PC-3 (cell line): ENCODE measurements around the gene NHSL1. TPM values are rescaled to one million over a fixed set of nuclear protein-coding genes. Genes with fewer than 3 reads are reported as not detected.

Experiments used
- ATAC-seq: fragments of 200-7000 bp; cut with Tn5 transposase; 2 replicates; pipeline ENCODE4 v1.9.1; 2020; ENCODE audit warnings: mild to moderate bottlenecking, moderate library complexity
- BruUV-seq: library from RNA; stranded (reverse); fragments of 400-500 nt; replicated peaks from 2 replicates; lab custom pipeline; 2021; lab: Mats Ljungman, UMichigan
- CTCF ChIA-PET: fragments of 300-600 bp; sonication (Branson Sonifier 250); formaldehyde crosslinking; loops from one replicate; lab custom pipeline; 2022; ENCODE audit warnings: antibody characterized with exemption; lab: Charles Lee
- POLR2A ChIA-PET: fragments of 300-600 bp; sonication (Branson Sonifier 250); formaldehyde crosslinking; loops from one replicate; lab custom pipeline; 2022; ENCODE audit warnings: antibody characterized with exemption; ENCODE audit not compliant: unreplicated experiment; lab: Charles Lee
- DNase-seq: peaks from one replicate; pipeline ENCODE4 v3.0.0-alpha.2; 2015
- H2AFZ ChIP-seq: fragments of 300-600 bp; sonication (generic); 2 replicates; pipeline ENCODE4 v1.6.0; 2016; ENCODE audit warnings: antibody characterized with exemption, low read length
- H3F3A ChIP-seq: fragments of 300-600 bp; sonication (generic); one replicate; pipeline ENCODE4 v1.6.0; 2017; ENCODE audit warnings: antibody characterized with exemption, low read length, control low read depth, mild to moderate bottlenecking; ENCODE audit not compliant: unreplicated experiment
- H3K27ac ChIP-seq: fragments of 300-600 bp; sonication (generic); 2 replicates; pipeline ENCODE4 v1.5.1; 2016; ENCODE audit warnings: mild to moderate bottlenecking, low read length
- H3K27me3 ChIP-seq: fragments of 300-600 bp; sonication (generic); 2 replicates; pipeline ENCODE4 v1.6.1; 2016; ENCODE audit warnings: low read length, mixed read lengths
- H3K36me3 ChIP-seq: fragments of 300-600 bp; sonication (generic); 2 replicates; pipeline ENCODE4 v1.6.1; 2016; ENCODE audit warnings: low read depth, mixed run types, low read length, mixed read lengths
- H3K4me1 ChIP-seq: fragments of 300-600 bp; sonication (generic); 2 replicates; pipeline ENCODE4 v1.5.1; 2016; ENCODE audit warnings: low read length; ENCODE audit not compliant: insufficient read depth
- H3K4me2 ChIP-seq: fragments of 300-600 bp; sonication (generic); 2 replicates; pipeline ENCODE4 v1.6.0; 2016; ENCODE audit warnings: low read length
- H3K4me3 ChIP-seq: fragments of 300-600 bp; sonication (generic); 2 replicates; pipeline ENCODE4 v1.5.1; 2016; ENCODE audit warnings: mild to moderate bottlenecking, low read length, mixed read lengths
- H3K79me2 ChIP-seq: fragments of 300-600 bp; sonication (generic); 2 replicates; pipeline ENCODE4 v1.6.1; 2017; ENCODE audit warnings: low read length, mixed read lengths
- H3K9ac ChIP-seq: fragments of 300-600 bp; sonication (generic); 2 replicates; pipeline ENCODE4 v1.6.0; 2016; ENCODE audit warnings: mild to moderate bottlenecking, low read length
- H3K9me2 ChIP-seq: fragments of 300-600 bp; sonication (generic); replicated peaks from 2 replicates; pipeline ENCODE4 v1.6.1; 2016; ENCODE audit warnings: mixed run types, low read length, mixed read lengths
- H3K9me3 ChIP-seq: fragments of 300-600 bp; sonication (generic); 2 replicates; pipeline ENCODE4 v1.6.1; 2016; ENCODE audit warnings: low read length, mixed read lengths
- H4K20me1 ChIP-seq: fragments of 300-600 bp; sonication (generic); 2 replicates; pipeline ENCODE4 v1.6.1; 2016; ENCODE audit warnings: low read length, mixed read lengths
- EZH2 ChIP-seq: fragments of 300-600 bp; sonication (generic); IDR thresholded peaks from one replicate; pipeline ENCODE4 v1.6.1; 2017; ENCODE audit warnings: antibody characterized with exemption, mild to moderate bottlenecking, low read length; ENCODE audit not compliant: unreplicated experiment
- EZH2phosphoT487 ChIP-seq: fragments of 300-600 bp; sonication (generic); IDR thresholded peaks from 2 replicates; pipeline ENCODE4 v1.6.1; 2018; ENCODE audit warnings: mild to moderate bottlenecking, antibody characterized with exemption, low read length, borderline replicate concordance
- intact Hi-C: fragments of 100-400 bp; cut with micrococcal nuclease; formaldehyde crosslinking; loops from 2 replicates; pipeline ENCODE4 v1.9.0; 2023
- total RNA-seq: library from RNA; depleted of rRNA; stranded (reverse); fragments of >200 nt; gene quantifications from 2 replicates; pipeline ENCODE4 v1.2.3, GENCODE V29; 2014
- TF ChIP-seq, protein P1 (sequence below): fragments of 300-600 bp; sonication (generic); conservative IDR thresholded peaks from 2 replicates; pipeline ENCODE4 v1.5.1; 2017; ENCODE audit warnings: antibody characterized with exemption, low read depth, mild to moderate bottlenecking, low read length

NHSL1 gene
- total RNA-seq, 1 experiment from 2014 or later, result 4.8 TPM

DNA sequence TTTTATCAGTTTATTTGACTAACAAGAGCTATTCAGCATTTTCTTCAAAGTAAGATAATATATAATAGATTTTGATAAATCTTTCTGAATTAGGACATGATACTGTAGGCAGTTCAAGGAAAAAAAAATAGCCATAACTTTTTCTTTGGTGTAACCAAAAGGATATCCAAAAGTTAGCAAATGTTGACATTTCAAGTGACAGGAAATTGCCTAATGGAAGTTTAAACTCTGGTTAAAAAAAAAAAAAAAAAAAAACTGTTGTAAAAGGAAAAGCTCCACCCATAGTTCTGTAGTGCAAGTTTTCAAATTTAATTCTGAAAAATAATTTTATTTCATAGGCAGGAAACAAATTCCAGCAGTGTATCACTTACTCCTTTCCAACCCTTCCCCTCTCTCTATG lies 76.4 kb downstream of the NHSL1 start:
- no peaks in the 10 kb centered on the region for H3K36me3 ChIP-seq
- no peaks in the 10 kb centered on the region for H3K27me3 ChIP-seq
- CTCF ChIA-PET, result no interaction called here
- H3K4me1 ChIP-seq, result no peaks in the 10 kb centered on the region
- no peak overlapping the region for H3K27ac ChIP-seq
- no peak overlapping the region for H3K9ac ChIP-seq
- no peaks in the 10 kb centered on the region for H3F3A ChIP-seq
- H2AFZ ChIP-seq, result no peak overlapping the region
- H4K20me1 ChIP-seq, result no peaks in the 10 kb centered on the region
- H3K4me3 ChIP-seq, result no peak overlapping the region
- intact Hi-C loops, result no loop called here
- no TSS peak for BruUV-seq
- H3K79me2 ChIP-seq, result no peaks in the 10 kb centered on the region
- POLR2A ChIA-PET, result no interaction called here
- H3K4me2 ChIP-seq, result no peak overlapping the region
- TF ChIP-seq, protein P1, sequence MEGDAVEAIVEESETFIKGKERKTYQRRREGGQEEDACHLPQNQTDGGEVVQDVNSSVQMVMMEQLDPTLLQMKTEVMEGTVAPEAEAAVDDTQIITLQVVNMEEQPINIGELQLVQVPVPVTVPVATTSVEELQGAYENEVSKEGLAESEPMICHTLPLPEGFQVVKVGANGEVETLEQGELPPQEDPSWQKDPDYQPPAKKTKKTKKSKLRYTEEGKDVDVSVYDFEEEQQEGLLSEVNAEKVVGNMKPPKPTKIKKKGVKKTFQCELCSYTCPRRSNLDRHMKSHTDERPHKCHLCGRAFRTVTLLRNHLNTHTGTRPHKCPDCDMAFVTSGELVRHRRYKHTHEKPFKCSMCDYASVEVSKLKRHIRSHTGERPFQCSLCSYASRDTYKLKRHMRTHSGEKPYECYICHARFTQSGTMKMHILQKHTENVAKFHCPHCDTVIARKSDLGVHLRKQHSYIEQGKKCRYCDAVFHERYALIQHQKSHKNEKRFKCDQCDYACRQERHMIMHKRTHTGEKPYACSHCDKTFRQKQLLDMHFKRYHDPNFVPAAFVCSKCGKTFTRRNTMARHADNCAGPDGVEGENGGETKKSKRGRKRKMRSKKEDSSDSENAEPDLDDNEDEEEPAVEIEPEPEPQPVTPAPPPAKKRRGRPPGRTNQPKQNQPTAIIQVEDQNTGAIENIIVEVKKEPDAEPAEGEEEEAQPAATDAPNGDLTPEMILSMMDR, result no peak
- no peak for TF ChIP-seq EZH2phosphoT487
- no peak for TF ChIP-seq EZH2
- ATAC-seq (no peak; the same call in 1 of the 2 replicates), DNase-seq (no peak)
- H3K9me3 ChIP-seq, result no peaks in the 10 kb centered on the region
- no peaks in the 10 kb centered on the region for H3K9me2 ChIP-seq

DNA sequence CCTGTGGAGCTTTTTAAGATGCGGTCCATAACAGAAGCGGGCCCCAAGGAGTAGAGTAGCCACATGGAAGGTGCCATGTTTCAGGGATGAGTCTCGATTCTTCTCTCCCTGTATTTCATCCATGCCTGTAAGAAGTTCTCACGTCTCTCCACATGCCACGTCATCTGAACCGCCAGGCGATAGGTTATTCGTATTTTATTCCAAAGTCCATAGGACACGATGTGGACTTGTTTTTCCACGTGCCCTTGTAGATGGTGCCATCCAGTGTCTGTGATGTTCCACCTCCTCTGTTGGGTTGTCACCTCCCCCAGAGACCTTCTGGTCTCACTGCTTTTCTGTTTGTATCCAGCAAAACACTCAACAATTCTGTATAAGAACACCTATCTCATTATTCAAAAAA lies 77.7 kb downstream of the NHSL1 start:
- no peaks in the 10 kb centered on the region for H3K9me3 ChIP-seq
- H2AFZ ChIP-seq, result no peak overlapping the region
- POLR2A ChIA-PET, result no interaction called here
- no peaks in the 10 kb centered on the region for H3K36me3 ChIP-seq
- no peaks in the 10 kb centered on the region for H3K4me1 ChIP-seq
- no TSS peak for BruUV-seq
- no peaks in the 10 kb centered on the region for H3K27me3 ChIP-seq
- no peaks in the 10 kb centered on the region for H4K20me1 ChIP-seq
- H3K27ac ChIP-seq, result no peak overlapping the region
- intact Hi-C loops, result no loop called here
- no peaks in the 10 kb centered on the region for H3F3A ChIP-seq
- TF ChIP-seq EZH2, result no peak
- TF ChIP-seq EZH2phosphoT487, result no peak
- no peak overlapping the region for H3K9ac ChIP-seq
- no peak overlapping the region for H3K4me2 ChIP-seq
- no peaks in the 10 kb centered on the region for H3K9me2 ChIP-seq
- ATAC-seq (no peak), DNase-seq (no peak)
- H3K4me3 ChIP-seq, result no peak overlapping the region
- H3K79me2 ChIP-seq, result no peaks in the 10 kb centered on the region
- CTCF ChIA-PET, result no interaction called here

DNA sequence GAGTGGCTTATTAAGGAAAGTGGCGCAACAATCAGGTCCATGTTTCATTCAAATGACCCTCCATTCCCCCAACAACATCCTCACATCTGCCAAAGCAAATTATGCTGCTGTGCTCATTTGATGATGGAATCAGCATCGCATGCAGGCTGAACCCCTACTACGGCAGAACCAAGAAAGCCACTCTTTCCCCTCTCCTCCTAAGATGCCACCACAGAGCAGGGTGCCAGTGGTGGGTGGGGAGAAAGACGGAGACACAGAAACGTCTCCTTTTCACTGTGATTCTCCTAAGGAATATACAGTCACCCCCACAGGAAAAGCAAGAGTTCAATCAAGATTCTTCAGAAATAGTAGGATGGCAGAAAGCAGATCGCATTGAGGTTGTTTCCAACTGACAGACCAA lies 78.2 kb downstream of the NHSL1 start:
- Histone ChIP-seq H3K4me1 (no peaks in the 10 kb centered on the region), H3K36me3 (no peaks in the 10 kb centered on the region), H3K9ac (no peak overlapping the region), H3K9me3 (no peaks in the 10 kb centered on the region), H3K27me3 (no peaks in the 10 kb centered on the region), H3K4me2 (no peak overlapping the region), H2AFZ (no peak overlapping the region), H3K4me3 (no peak overlapping the region), H4K20me1 (no peaks in the 10 kb centered on the region), H3K79me2 (no peaks in the 10 kb centered on the region), H3F3A (no peaks in the 10 kb centered on the region), H3K27ac (no peak overlapping the region), H3K9me2 (no peaks in the 10 kb centered on the region)
- TF ChIP-seq EZH2phosphoT487, result no peak
- TF ChIP-seq, protein P1, result no peak
- no peak for TF ChIP-seq EZH2
- POLR2A ChIA-PET, result no interaction called here
- ATAC-seq (no peak), DNase-seq (no peak)
- intact Hi-C loops, result no loop called here
- CTCF ChIA-PET, result no interaction called here
- no TSS peak for BruUV-seq
